K562 (cell line): ENCODE results near the gene CD164L2. TPM values are rescaled to one million over a fixed set of nuclear protein-coding genes. Genes with fewer than 3 reads are reported as not detected.

Source experiments
- ATF4 ChIP-seq: fragments of 450-650 bp; formaldehyde crosslinking; IDR thresholded peaks from 2 replicates; pipeline ENCODE4 v1.4.0; 2022; ENCODE audit warnings: mild to moderate bottlenecking, moderate library complexity
- BRF1 ChIP-seq: IDR thresholded peaks from 3 replicates; pipeline ENCODE4 v1.6.1; 2011; ENCODE audit warnings: borderline replicate concordance, mild to moderate bottlenecking; ENCODE audit not compliant: insufficient read length; ENCODE audit errors: extremely low read depth
- CEBPG ChIP-seq, 3 experiments: fragments of 200-800 bp in 1 of 3; sonication (Bioruptor generic) in 1 of 3; sonication (generic) in 1 of 3; formaldehyde crosslinking in 1 of 3; IDR thresholded peaks in 2 of 3; conservative IDR thresholded peaks in 1 of 3; 2 replicates each; pipeline versions ENCODE4 v1.6.1 to v1.8.0; 2016 to 2022; ENCODE audit warnings: missing compliant biosample characterization in 2 of 3, missing genetic modification characterization in 2 of 3, mild to moderate bottlenecking in 1 of 3, missing genetic modification reagents in 1 of 3
- FOSL1 ChIP-seq: fragments of 200-800 bp; sonication (Bioruptor generic); conservative IDR thresholded peaks from 2 replicates; pipeline ENCODE4 v1.6.1; 2016; ENCODE audit warnings: missing genetic modification characterization, missing compliant biosample characterization
- FOXO4 ChIP-seq: fragments of 450-650 bp; formaldehyde crosslinking; IDR thresholded peaks from 2 replicates; pipeline ENCODE4 v1.4.0; 2020; ENCODE audit warnings: mild to moderate bottlenecking, moderate library complexity
- L3MBTL2 ChIP-seq: fragments of 450-650 bp; IDR thresholded peaks from 2 replicates; pipeline ENCODE4 v1.6.1; 2016; ENCODE audit warnings: mild to moderate bottlenecking, moderate library complexity
- MAFK ChIP-seq: IDR thresholded peaks from 2 replicates; pipeline ENCODE4 v1.6.1; 2011; ENCODE audit warnings: low read length, improper control_type of control experiment
- MYC ChIP-seq, 2 experiments: fragments of 250-450 bp in 1 of 2; sonication (Bioruptor Pico) in 1 of 2; IDR thresholded peaks; 2 replicates each; pipeline versions ENCODE4 v1.5.1 to v1.6.1; 2012 to 2021; ENCODE audit warnings: low read depth in 2 of 2, borderline replicate concordance in 1 of 2, improper control_type of control experiment in 1 of 2, low read length in 1 of 2, mild to moderate bottlenecking in 1 of 2, moderate library complexity in 1 of 2
- MYNN ChIP-seq, 2 experiments: sonication (generic); formaldehyde crosslinking in 1 of 2; IDR thresholded peaks; 2 replicates each; pipeline versions ENCODE4 v1.5.0 to v1.6.1; 2016 to 2020; ENCODE audit warnings: antibody characterized with exemption in 1 of 2, missing genetic modification reagents in 1 of 2
- NCOA2 ChIP-seq, 2 experiments: fragments of 450-650 bp; IDR thresholded peaks; 2 replicates each; pipeline ENCODE4 v1.6.1; 2018; ENCODE audit warnings: mild to moderate bottlenecking in 2 of 2, moderate library complexity in 1 of 2; ENCODE audit not compliant: partially characterized antibody in 2 of 2
- NFATC3 ChIP-seq: fragments of 450-650 bp; IDR thresholded peaks from 2 replicates; pipeline ENCODE4 v1.6.1; 2017; ENCODE audit warnings: mild to moderate bottlenecking
- POLR3A ChIP-seq: IDR thresholded peaks from 2 replicates; pipeline ENCODE4 v1.6.1; 2011; ENCODE audit warnings: borderline replicate concordance, mild to moderate bottlenecking, moderate library complexity; ENCODE audit not compliant: insufficient read length, insufficient read depth; ENCODE audit errors: extremely low read depth
- RCOR1 ChIP-seq, 2 experiments: IDR thresholded peaks; 2 replicates each; pipeline ENCODE4 v1.6.1; 2012; ENCODE audit warnings: low read depth in 2 of 2, low read length in 2 of 2, borderline replicate concordance in 1 of 2, improper control_type of control experiment in 1 of 2
- SMAD3 ChIP-seq: fragments of 450-650 bp; formaldehyde crosslinking; conservative IDR thresholded peaks from 2 replicates; pipeline ENCODE4 v1.4.0; 2020; ENCODE audit warnings: mild to moderate bottlenecking
- TCF15 ChIP-seq: fragments of 250-450 bp; sonication (Bioruptor Pico); IDR thresholded peaks from 2 replicates; pipeline ENCODE4 v1.8.0; 2022; ENCODE audit warnings: moderate library complexity, mild to moderate bottlenecking, inconsistent platforms
- XRCC5 ChIP-seq: fragments of 200-400 bp; formaldehyde crosslinking; IDR thresholded peaks from 2 replicates; pipeline ENCODE4 v1.6.1; 2017; ENCODE audit warnings: low read depth, mild to moderate bottlenecking, low read length
- ZNF277 ChIP-seq: fragments of 250-450 bp; sonication (Bioruptor Pico); IDR thresholded peaks from 2 replicates; pipeline ENCODE4 v1.8.0; 2022; ENCODE audit warnings: inconsistent platforms, mild to moderate bottlenecking, moderate library complexity, borderline replicate concordance
- ZNF431 ChIP-seq: sonication (generic); formaldehyde crosslinking; IDR thresholded peaks from 2 replicates; pipeline ENCODE4 v1.8.0; 2022; ENCODE audit warnings: mild to moderate bottlenecking, missing genetic modification reagents
- ZNF444 ChIP-seq: fragments of 250-450 bp; sonication (Bioruptor Pico); IDR thresholded peaks from 2 replicates; pipeline ENCODE4 v1.4.0; 2020; ENCODE audit warnings: mild to moderate bottlenecking, moderate library complexity
- ZNF780A ChIP-seq: fragments of 250-450 bp; sonication (Bioruptor Pico); IDR thresholded peaks from 2 replicates; pipeline ENCODE4 v1.5.0; 2021; ENCODE audit warnings: mild to moderate bottlenecking
- ZZZ3 ChIP-seq: fragments of 450-650 bp; IDR thresholded peaks from 2 replicates; pipeline ENCODE4 v1.6.1; 2016; ENCODE audit warnings: antibody characterized with exemption, mild to moderate bottlenecking, moderate library complexity
- polyA plus RNA-seq, 8 experiments: library from polyadenylated mRNA; depleted of rRNA in 4 of 8; stranded (reverse) in 5 of 8; unstranded in 3 of 8; fragments of >200 nt; fragmentation: Nextera tagmentation in 2 of 8; fragmentation: Illumina TruSeq in 1 of 8; extraction: Ambion mirVana in 2 of 8; extraction: Trizol in 1 of 8; gene quantifications; 2 replicates each; pipeline versions ENCODE4 v1.2.1 to v1.2.3, GENCODE V29; 2011 to 2014; ENCODE audit warnings: inconsistent platforms in 1 of 8, missing spikeins in 1 of 8
- total RNA-seq, 7 experiments: library from RNA; depleted of rRNA in 6 of 7; stranded (reverse); fragments of >200 nt in 6 of 7; fragmentation: Illumina TruSeq in 2 of 7; extraction: Trizol in 2 of 7; gene quantifications; 2 replicates each; pipeline versions ENCODE4 v1.2.1 to v1.2.3, GENCODE V29; 2011 to 2021; ENCODE audit warnings: low replicate concordance in 1 of 7

CD164L2 gene
- total and polyA plus RNA-seq, 9 of the 15 experiments (the other 6 are each of a cell fraction or from before 2014, with no cell fraction given) = 0.08 to 0.92 (median 0.38) TPM; not detected in 1

- 0 out of 2 replicates have a peak, but pooled peaks have one; percentile 12 for TF ChIP-seq MYNN (IDR thresholded peaks at IDR 0.05)
- no peak for TF ChIP-seq MYNN (CRISPR knock-in tag; IDR thresholded peaks at IDR 0.05)
- no peak for TF ChIP-seq ZNF431 (CRISPR knock-in tag)
- no peak for TF ChIP-seq TCF15 (CRISPR knock-in tag)
- TF ChIP-seq XRCC5 = 0 out of 2 replicates have a peak, but pooled peaks have one; percentile 13
- peak; percentile 46 for TF ChIP-seq MAFK
- TF ChIP-seq ZNF277 (CRISPR knock-in tag) = no peak
- 0 out of 2 replicates have a peak, but pooled peaks have one; percentile 28 for TF ChIP-seq SMAD3 (CRISPR knock-in tag)
- 0 out of 2 replicates have a peak, but pooled peaks have one; percentile 12 for TF ChIP-seq MYC (IDR thresholded peaks at IDR 0.05; ENCODE audit: low read depth, low read length)
- TF ChIP-seq MYC (CRISPR knock-in tag; IDR thresholded peaks at IDR 0.05; ENCODE audit: borderline replicate concordance, low read depth) = 0 out of 2 replicates have a peak, but pooled peaks have one; percentile 13
- peak; percentile 32; the same call in 1 of the 2 replicates for TF ChIP-seq FOSL1 (tag)
- TF ChIP-seq FOXO4 (CRISPR knock-in tag) = no peak
- peak; percentile 4; the same call in 1 of the 2 replicates for TF ChIP-seq CEBPG (CRISPR knock-in tag; IDR thresholded peaks at IDR 0.05)
- no peak for TF ChIP-seq CEBPG (tag; conservative IDR thresholded peaks at IDR 0.05 in 1 of 2, IDR thresholded peaks at IDR 0.05 in 1 of 2)
- TF ChIP-seq ATF4 (CRISPR knock-in tag) = peak; percentile 37; the same call in 1 of the 2 replicates
- TF ChIP-seq L3MBTL2 = peak; percentile 42; the same call in 1 of the 2 replicates
- no peak for TF ChIP-seq ZNF780A (CRISPR knock-in tag)
- no peak for TF ChIP-seq POLR3A
- no peak for TF ChIP-seq ZZZ3
- TF ChIP-seq RCOR1 (IDR thresholded peaks at IDR 0.05; ENCODE audit: borderline replicate concordance in 1 of 2, low read depth in 2 of 2, low read length in 2 of 2) = 0 out of 4 replicates have a peak, but pooled peaks of 1 of the 2 experiments have one; percentile 32
- TF ChIP-seq NFATC3 = no peak
- TF ChIP-seq NCOA2 (IDR thresholded peaks at IDR 0.05; ENCODE audit: partially characterized antibody in 2 of 2) = no peak
- TF ChIP-seq ZNF444 (CRISPR knock-in tag) = peak; percentile 44; the same call in 1 of the 2 replicates
- no peak for TF ChIP-seq BRF1
Measured at GRCh38 chr1:27341525-27342252, 41.4 kb downstream of the CD164L2 start, which contains the start of gene SYTL1 (continued).
